Heart right ventricle (tissue), 16 donors: ENCODE results near the gene DOK1. TPM values are rescaled to one million over a fixed set of nuclear protein-coding genes. Genes with fewer than 3 reads are reported as not detected.

ENCODE experiments used
- ATAC-seq, 8 donors: fragments of 200-7000 bp; cut with Tn5 transposase; one replicate each; pipeline ENCODE4 v1.9.1; 2020; ENCODE audit warnings: mild to moderate bottlenecking in 8 of 8, moderate library complexity in 8 of 8, moderate number of reproducible peaks in 1 of 8
- DNase-seq, 2 donors: peaks; one replicate each; pipeline ENCODE4 v3.0.0-alpha.2; 2020
- H3K27ac ChIP-seq, 10 donors: fragments of 200-600 bp; sonication (generic) in 2 of 10; one replicate each; pipeline versions ENCODE4 v1.5.0 to v1.8.0; 2020 to 2022; ENCODE audit warnings: mild to moderate bottlenecking in 3 of 10
- H3K27me3 ChIP-seq, 7 donors: fragments of 200-600 bp; one replicate each; pipeline ENCODE4 v1.8.0; 2021 to 2022; ENCODE audit warnings: mild to moderate bottlenecking in 2 of 7
- H3K36me3 ChIP-seq, 9 donors: fragments of 200-600 bp; sonication (generic) in 1 of 9; one replicate each; pipeline versions ENCODE4 v1.5.0 to v1.8.0; 2020 to 2022; ENCODE audit warnings: mild to moderate bottlenecking in 2 of 9
- H3K4me1 ChIP-seq, 9 donors: fragments of 200-600 bp; sonication (generic) in 1 of 9; one replicate each; pipeline versions ENCODE4 v1.5.0 to v1.8.0; 2020 to 2022; ENCODE audit warnings: mild to moderate bottlenecking in 4 of 9
- H3K4me3 ChIP-seq, 10 donors: fragments of 200-600 bp; sonication (generic) in 2 of 10; one replicate each; pipeline versions ENCODE4 v1.5.0 to v1.8.0; 2020 to 2022; ENCODE audit warnings: mild to moderate bottlenecking in 7 of 10, moderate library complexity in 2 of 10
- H3K9me3 ChIP-seq, 11 donors: fragments of 200-600 bp in 10 of 11; sonication (generic) in 2 of 11; one replicate each; pipeline versions ENCODE4 v1.5.0 to v1.8.0; 2013 to 2022; ENCODE audit warnings: mild to moderate bottlenecking in 2 of 11, control low read depth in 1 of 11, moderate library complexity in 1 of 11
- WGBS, 2 donors: extraction: QIAGEN DNeasy Blood & Tissue Kit; methylation state at CpG; one replicate each; pipeline ENCODE4 v1.1.7; 2013; ENCODE audit warnings: inconsistent platforms in 1 of 2; 5-methylcytosine and 5-hydroxymethylcytosine counted together
- intact Hi-C, 10 donors: fragments of 100-400 bp; cut with DNase I; formaldehyde crosslinking; loops; one replicate each; pipeline versions ENCODE4 v1.11.1 to v1.14.2; 2022
- polyA plus RNA-seq, 2 donors: library from polyadenylated mRNA; stranded (reverse); fragments of 200-250 nt; gene quantifications; one replicate each; pipeline ENCODE4 v1.2.3, GENCODE V29; 2013
- total RNA-seq, 10 donors: library from RNA; stranded (reverse); fragmentation: NEBNext Ultra II Directional in 3 of 10; extraction: Animal tissue kit (Norgen Biotek cat#: 25700) in 3 of 10; gene quantifications; one replicate each; pipeline versions ENCODE4 v1.2.1 to v1.2.4, GENCODE V29; 2021 to 2023
- TF ChIP-seq, protein P1 (sequence below), 9 donors: fragments of 200-600 bp; sonication (generic) in 2 of 9; IDR thresholded peaks; one replicate each; pipeline versions ENCODE4 v1.5.0 to v1.8.0; 2021 to 2022; ENCODE audit warnings: antibody characterized with exemption in 9 of 9, mild to moderate bottlenecking in 5 of 9, moderate library complexity in 1 of 9
- donor health status: Arrhythmogenic right ventricular cardiomyopathy.
- donor health status: ischemic (EF 13 %, LVEDD 7.1; RV severe dilation, severe dysfunction).
- donor health status: healthy with polysubstance abuse.
- donor health status: DM: no; HTN: yes; CAD: no.
- donor health status: DM: no; HTN: no; CAD: no.
- donor health status: ischemic (EF 25% LVEDD 6.9; RV normal size, moderate dysfunction).
- donor health status: ischemic (EF 25% LVEDD 5.7; RV mildly dilated, moderate dysfunction).
- donor health status: healthy.
- donor health status: DM: yes; HTN: yes; CAD: no.
- donor health status: Ischemic cardiomyopathy.
- donor health status: ischemic (EF 35%, LVEDD 5.7; RV mildly dilated, moderate dysfunction).
- donor health status: nonischemic (EF 11% LVEDD 7.7; RV severe dilation, severe dysfunction).
- donor health status: DM: yes; HTN: yes; CAD: no.
- donor health status: PGD.
- donor health status: ischemic (EF 29% LVEDD 5.4; RV normal size, mild dysfunction).
- donor health status: nonischemic (EF 23%, LVEDD 6.1; RV moderate dilation, normal function).

The DOK1 gene
- total and polyA plus RNA-seq, 12 donors, result 1.9 to 7.7 (median 3.5) TPM

DNA sequence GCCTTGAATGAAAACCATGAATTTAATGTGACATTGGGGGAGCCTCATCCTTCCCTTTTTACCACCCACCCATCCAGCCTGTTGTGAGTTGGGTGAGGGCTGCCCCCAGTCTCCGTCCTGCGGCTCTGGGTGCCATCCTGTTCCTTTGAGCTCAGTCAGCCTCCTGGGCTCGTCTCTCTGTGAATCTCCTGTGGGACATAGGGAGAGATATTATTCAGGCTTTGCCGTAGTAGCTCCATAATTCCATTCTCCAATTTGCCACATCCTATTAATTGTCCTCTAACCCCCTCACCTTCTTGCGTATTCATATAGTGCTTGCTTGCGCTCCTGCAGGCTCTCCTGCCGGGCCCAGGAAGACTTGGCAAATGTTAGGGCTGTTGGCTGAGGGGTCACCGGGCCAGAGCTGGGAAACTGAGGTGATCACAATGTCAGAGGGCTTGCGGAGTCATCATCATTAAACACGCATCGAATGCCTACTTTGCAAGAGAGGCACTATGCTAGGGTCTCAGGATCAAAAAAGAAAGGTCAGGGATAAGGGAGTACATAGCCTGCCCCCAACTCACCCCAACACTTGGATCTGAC, 27.8 kb upstream of the DOK1 start:
- Histone ChIP-seq H3K4me3 (no peak overlapping the region), H3K27ac (no peak overlapping the region), H3K36me3 (peaks cover 0 to 38% (median 23%) of the 10 kb centered on the region in 9 donors), H3K9me3 (no peaks in the 10 kb centered on the region), H3K27me3 (peaks cover 0 to 4% (median 0%) of the 10 kb centered on the region in 7 donors), H3K4me1 (peaks cover 12 to 33% (median 27%) of the 10 kb centered on the region in 9 donors)
- TF ChIP-seq, protein P1, sequence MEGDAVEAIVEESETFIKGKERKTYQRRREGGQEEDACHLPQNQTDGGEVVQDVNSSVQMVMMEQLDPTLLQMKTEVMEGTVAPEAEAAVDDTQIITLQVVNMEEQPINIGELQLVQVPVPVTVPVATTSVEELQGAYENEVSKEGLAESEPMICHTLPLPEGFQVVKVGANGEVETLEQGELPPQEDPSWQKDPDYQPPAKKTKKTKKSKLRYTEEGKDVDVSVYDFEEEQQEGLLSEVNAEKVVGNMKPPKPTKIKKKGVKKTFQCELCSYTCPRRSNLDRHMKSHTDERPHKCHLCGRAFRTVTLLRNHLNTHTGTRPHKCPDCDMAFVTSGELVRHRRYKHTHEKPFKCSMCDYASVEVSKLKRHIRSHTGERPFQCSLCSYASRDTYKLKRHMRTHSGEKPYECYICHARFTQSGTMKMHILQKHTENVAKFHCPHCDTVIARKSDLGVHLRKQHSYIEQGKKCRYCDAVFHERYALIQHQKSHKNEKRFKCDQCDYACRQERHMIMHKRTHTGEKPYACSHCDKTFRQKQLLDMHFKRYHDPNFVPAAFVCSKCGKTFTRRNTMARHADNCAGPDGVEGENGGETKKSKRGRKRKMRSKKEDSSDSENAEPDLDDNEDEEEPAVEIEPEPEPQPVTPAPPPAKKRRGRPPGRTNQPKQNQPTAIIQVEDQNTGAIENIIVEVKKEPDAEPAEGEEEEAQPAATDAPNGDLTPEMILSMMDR (IDR thresholded peaks at IDR 0.05), result no peak
- DNase-seq (no peak), ATAC-seq (no peak)
- WGBS, 2 donors, result 97 to 98% methylated on average over 11 of the region's 11 CpGs
- intact Hi-C loops, result loop anchor here in 1 of 10 donors (5.0 kb wide), 1 partner anchor 44 kb away; the partner anchor contains the start of genes CCDC142 and TTC31

DNA sequence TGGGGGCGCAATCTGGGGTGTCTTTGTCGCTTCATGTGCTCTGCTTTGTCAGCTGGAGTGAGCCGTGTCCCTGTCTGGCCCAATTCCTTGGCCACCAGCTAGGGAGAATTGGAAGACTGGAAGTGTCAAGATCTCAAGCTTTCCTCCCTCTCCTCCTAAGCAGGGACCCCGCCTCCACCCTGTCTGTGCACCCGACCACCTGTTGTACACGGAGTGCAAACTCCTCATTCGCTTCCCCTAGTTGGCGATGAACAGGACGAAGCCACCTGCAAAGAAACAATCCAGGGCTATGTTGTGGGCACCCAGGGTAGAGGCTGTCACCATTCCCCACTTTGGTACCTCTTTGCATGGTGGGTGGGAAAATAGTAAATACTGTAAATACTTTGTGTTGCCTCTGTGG, 26.8 kb upstream of the DOK1 start:
- Histone ChIP-seq H3K27ac (no peak overlapping the region), H3K4me3 (no peak overlapping the region), H3K9me3 (no peaks in the 10 kb centered on the region), H3K4me1 (peaks cover 12 to 35% (median 31%) of the 10 kb centered on the region in 9 donors), H3K27me3 (no peaks in the 10 kb centered on the region), H3K36me3 (peaks cover 0 to 48% (median 29%) of the 10 kb centered on the region in 9 donors)
- TF ChIP-seq, protein P1 (IDR thresholded peaks at IDR 0.05), result no peak
- intact Hi-C loops, result loop anchor here in 3 of 10 donors (2.0 to 5.0 kb wide), 3 partner anchors 25 to 45 kb away; partner anchors contain the start of genes CCDC142 (in 1 of the 3), DOK1 (in 1 of the 3) and TTC31 (in 1 of the 3)
- DNase-seq (no peak), ATAC-seq (no peak)
- WGBS, 2 donors, result 97 to 98% methylated on average over 9 of the region's 9 CpGs

DNA sequence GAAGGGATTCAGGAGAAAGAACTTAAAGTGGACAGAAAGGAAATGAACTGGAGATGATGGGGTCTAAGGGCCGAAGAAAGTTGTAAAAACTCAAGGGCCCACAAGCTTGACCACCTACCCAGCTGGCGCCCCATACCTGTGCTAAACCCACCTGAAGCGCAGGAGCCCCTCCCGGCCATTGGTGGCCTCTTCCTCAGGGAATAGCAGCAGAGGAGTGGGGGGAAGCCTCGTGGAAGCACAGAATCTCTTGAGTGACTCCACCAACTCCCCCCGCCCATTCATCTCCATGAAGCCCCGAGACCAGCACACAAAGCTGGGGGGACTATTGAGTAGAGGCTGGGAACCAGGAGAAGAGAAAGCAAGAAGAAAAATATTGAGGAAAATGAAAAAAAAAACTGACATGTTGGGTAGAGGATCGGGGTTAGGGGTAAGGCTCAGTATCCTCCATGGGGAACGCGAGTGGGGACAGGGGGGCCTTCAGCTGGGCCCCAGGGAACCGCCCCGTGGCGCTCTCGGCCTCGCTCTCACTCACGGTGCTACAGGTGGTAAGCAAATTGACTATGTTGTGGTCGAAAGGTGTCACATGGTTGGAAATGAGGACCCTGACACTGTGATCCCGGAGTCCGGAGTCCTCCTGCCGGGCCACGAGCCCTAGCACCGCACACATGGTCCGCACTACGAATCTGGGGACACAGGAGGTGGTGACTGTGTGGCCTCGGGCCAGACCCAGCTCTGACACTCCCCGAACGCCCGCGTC, 25.7 kb upstream of the DOK1 start:
- Histone ChIP-seq H3K36me3 (peaks cover 0 to 58% (median 34%) of the 10 kb centered on the region in 9 donors), H3K27me3 (no peaks in the 10 kb centered on the region), H3K9me3 (no peaks in the 10 kb centered on the region), H3K4me1 (peaks cover 12 to 35% (median 31%) of the 10 kb centered on the region in 9 donors), H3K27ac (peak overlapping the region; percentile 72 to 95 (median 91)), H3K4me3 (peak overlapping the region; percentile 63 to 97 (median 88))
- DNase-seq (no peak), ATAC-seq (peak in 7 of 8 donors; percentile 0 to 29 (median 7))
- 16 to 17% methylated on average over 29 of the region's 29 CpGs for WGBS, 2 donors
- intact Hi-C loops, result loop anchor here in 6 of 10 donors (1.0 to 5.0 kb wide), 5 partner anchors 21 to 46 kb away; partner anchors contain the start of genes TTC31 (in 4 of the 6), PCGF1 (in 2 of the 6), CCDC142 (in 1 of the 6) and DOK1 (in 1 of the 6)
- TF ChIP-seq, protein P1 (IDR thresholded peaks at IDR 0.05), result no peak
